ENCODE measurements around the gene IGFN1.

GRCh38 chr1:201155354-201155753 is 35.3 kb upstream of the IGFN1 start:
- TF ChIP-seq NFIC (IDR thresholded peaks at IDR 0.05; ENCODE audit: borderline replicate concordance) (no peak), CTCF (IDR thresholded peaks at IDR 0.05) (no peak), PBX3 (IDR thresholded peaks at IDR 0.05) (no peak), RCOR1 (IDR thresholded peaks at IDR 0.05; ENCODE audit: low read length) (no peak), SIN3A (IDR thresholded peaks at IDR 0.05; ENCODE audit: borderline replicate concordance, low read depth, low read length) (no peak), TAF1 (IDR thresholded peaks at IDR 0.05; ENCODE audit: borderline replicate concordance, low read depth, low read length) (no peak), POLR2AphosphoS5 (IDR thresholded peaks at IDR 0.05; ENCODE audit: low read depth, low read length) (no peak), USF2 (IDR thresholded peaks at IDR 0.05; ENCODE audit: borderline replicate concordance, low read depth, low read length) (no peak), REST (IDR thresholded peaks at IDR 0.05; ENCODE audit: low read depth, low read length) (no peak), NRF1 (IDR thresholded peaks at IDR 0.05; ENCODE audit: low read depth, low read length) (no peak), GABPA (IDR thresholded peaks at IDR 0.05; ENCODE audit: low read depth) (no peak), RAD21 (IDR thresholded peaks at IDR 0.05; ENCODE audit: low read length) (no peak)
